ENCODE data around the gene SARDH. TPM values are rescaled to one million over a fixed set of nuclear protein-coding genes. Genes with fewer than 3 reads are reported as not detected.

SARDH gene
- total RNA-seq, 4 donors from 2014 or later = 0.26 to 0.57 TPM; not detected in 2

- no peak for DNase-seq
- peaks cover 0 to 43% (median 6%) of the 10 kb centered on the region in 4 donors for H3K27me3 ChIP-seq
Measured at GRCh38 chr9:133703591-133704399, 34.4 kb downstream of the SARDH start.

GRCh38 chr9:133702798-133703590, 35.2 kb downstream of the SARDH start:
- TF ChIP-seq POLR2A (IDR thresholded peaks at IDR 0.05) (no peak), CTCF (IDR thresholded peaks at IDR 0.05) (no peak)
- no peak for DNase-seq
- intact Hi-C loops (cut with DNase I) = no loop called here
- Histone ChIP-seq H3K4me3 (peak overlapping the region in 3 of 4 donors; percentile 18 to 57 (median 38)), H3K4me1 (peaks cover 8 to 46% (median 12%) of the 10 kb centered on the region in 3 donors), H3K27me3 (peaks cover 0 to 43% (median 6%) of the 10 kb centered on the region in 4 donors), H3K9me3 (no peaks in the 10 kb centered on the region), H3K27ac (peak overlapping the region in 2 of 4 donors; percentile 31 to 50), H3K36me3 (no peaks in the 10 kb centered on the region)
- 10 to 18% methylated on average over 15 to 22 of the region's 39 CpGs for WGBS, 2 donors

More at GRCh38 chr9:133703591-133704399, 34.4 kb downstream of the SARDH start:
- TF ChIP-seq POLR2A (IDR thresholded peaks at IDR 0.05) = no peak
- TF ChIP-seq CTCF (IDR thresholded peaks at IDR 0.05) = no peak
- Histone ChIP-seq H3K4me1 (peaks cover 8 to 48% (median 12%) of the 10 kb centered on the region in 3 donors), H3K27ac (no peak overlapping the region), H3K36me3 (no peaks in the 10 kb centered on the region), H3K4me3 (no peak overlapping the region), H3K9me3 (no peaks in the 10 kb centered on the region)
- WGBS, 2 donors = 30 to 55% methylated on average over 2 to 5 of the region's 21 CpGs
- intact Hi-C loops (cut with DNase I) = no loop called here

GRCh38 chr9:133701981-133702797, 36.0 kb downstream of the SARDH start:
- no peak for TF ChIP-seq POLR2A (IDR thresholded peaks at IDR 0.05)
- no peak for TF ChIP-seq CTCF (IDR thresholded peaks at IDR 0.05)
- peak overlapping the region in 3 of 4 donors; percentile 31 to 50 (median 46) for H3K27ac ChIP-seq
- no peaks in the 10 kb centered on the region for H3K9me3 ChIP-seq
- peaks cover 0 to 43% (median 6%) of the 10 kb centered on the region in 4 donors for H3K27me3 ChIP-seq
- H3K4me3 ChIP-seq = peak overlapping the region in 3 of 4 donors; percentile 18 to 57 (median 38)
- H3K36me3 ChIP-seq = no peaks in the 10 kb centered on the region
- intact Hi-C loops (cut with DNase I) = no loop called here
- no peak for DNase-seq
- WGBS, 2 donors = 6% methylated on average over 7 of the region's 39 CpGs; no CpG with 5 or more reads in 1 of the 2 donors
- H3K4me1 ChIP-seq = peaks cover 8 to 38% (median 12%) of the 10 kb centered on the region in 3 donors

DNA sequence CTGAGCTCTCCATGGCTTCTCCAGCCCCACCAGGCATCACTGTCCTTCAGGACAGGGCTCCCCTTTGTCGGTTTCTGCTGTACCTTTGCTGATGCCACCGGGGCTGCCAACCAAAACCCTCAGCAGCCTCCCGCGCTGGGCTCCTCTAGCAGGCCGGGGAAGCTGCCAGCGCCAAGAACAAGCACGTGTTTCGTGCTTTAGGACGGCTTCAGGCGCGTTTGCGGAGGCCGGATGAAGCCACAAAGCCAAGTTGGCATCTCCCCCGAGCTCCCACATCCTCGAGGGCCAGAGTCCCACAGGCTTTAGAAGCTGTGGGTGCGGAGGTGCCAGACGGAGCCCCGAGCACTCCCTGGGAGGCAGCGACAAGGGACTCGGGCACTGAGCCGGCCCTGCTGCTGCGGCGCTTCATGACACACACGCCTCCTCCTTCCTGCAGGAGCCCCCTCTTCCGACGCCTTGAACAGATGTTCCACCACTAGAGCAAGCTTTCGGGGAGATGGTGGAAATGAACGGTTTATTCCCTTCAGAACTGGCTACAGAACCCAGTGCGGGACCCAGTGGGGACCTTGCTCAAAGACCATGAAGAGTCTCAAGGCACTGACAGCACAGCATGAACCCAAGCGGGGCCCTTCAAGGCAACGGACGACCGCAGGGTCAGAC, 36.7 kb downstream of the SARDH start:
- TF ChIP-seq CTCF (IDR thresholded peaks at IDR 0.05) = no peak
- no peak for TF ChIP-seq POLR2A (IDR thresholded peaks at IDR 0.05)
- DNase-seq = no peak
- H3K27ac ChIP-seq = peak overlapping the region in 2 of 4 donors; percentile 46 to 50
- peaks cover 0 to 43% (median 6%) of the 10 kb centered on the region in 4 donors for H3K27me3 ChIP-seq
- intact Hi-C loops (cut with DNase I) = no loop called here
- no peaks in the 10 kb centered on the region for H3K9me3 ChIP-seq
- WGBS, 2 donors = 41 to 68% methylated on average over 4 to 23 of the region's 33 CpGs
- no peak overlapping the region for H3K4me3 ChIP-seq
- H3K36me3 ChIP-seq = no peaks in the 10 kb centered on the region
- peaks cover 8 to 33% (median 12%) of the 10 kb centered on the region in 3 donors for H3K4me1 ChIP-seq

Measured in esophagus squamous epithelium (tissue), 5 donors.